Fibroblast of lung (primary cell): ENCODE results near the gene ANAPC1. TPM values are rescaled to one million over a fixed set of nuclear protein-coding genes. Genes with fewer than 3 reads are reported as not detected.
"Not testable (repeated sequence)": the region's sequence is repeated elsewhere in the genome, so short reads cannot be mapped to it uniquely, and the experiment has no call there.

Experiments used
- DNase-seq, 2 donors: peaks; one replicate each; pipeline versions ENCODE4 v3.0.0 to v3.0.0-alpha.2; 2010; ENCODE audit warnings: low read depth in 2 of 2
- H2AFZ ChIP-seq: 2 replicates; pipeline ENCODE4 v1.5.1; 2012; ENCODE audit warnings: low read length, control low read depth, inconsistent platforms
- H3K27ac ChIP-seq: 2 replicates; pipeline ENCODE4 v1.5.1; 2011; ENCODE audit warnings: low read length, control low read depth; ENCODE audit not compliant: insufficient read depth
- H3K27me3 ChIP-seq: 2 replicates; pipeline ENCODE4 v1.5.1; 2011; ENCODE audit warnings: mild to moderate bottlenecking, low read length; ENCODE audit not compliant: control insufficient read depth, insufficient read depth
- H3K36me3 ChIP-seq: 2 replicates; pipeline ENCODE4 v1.5.1; 2011; ENCODE audit warnings: low read length; ENCODE audit not compliant: control insufficient read depth, insufficient read depth
- H3K4me1 ChIP-seq: 2 replicates; pipeline ENCODE4 v1.5.1; 2011; ENCODE audit warnings: low read length; ENCODE audit not compliant: control insufficient read depth, insufficient read depth; ENCODE audit errors: extremely low read depth
- H3K4me2 ChIP-seq: 2 replicates; pipeline ENCODE4 v1.5.1; 2011; ENCODE audit warnings: low read length, control low read depth; ENCODE audit not compliant: insufficient read depth; ENCODE audit errors: extremely low read depth
- H3K4me3 ChIP-seq, 4 experiments: fragments of 200-600 bp in 1 of 4; sonication (generic) in 1 of 4; replicated peaks in 1 of 4; 2 replicates each; pipeline ENCODE4 v1.5.1; 2011 to 2016; ENCODE audit warnings: low read length in 4 of 4, low read depth in 3 of 4, mild to moderate bottlenecking in 3 of 4, control low read depth in 2 of 4, inconsistent platforms in 1 of 4, mixed read lengths in 1 of 4; ENCODE audit not compliant: insufficient read depth in 1 of 4; ENCODE audit errors: control extremely low read depth in 1 of 4
- H3K79me2 ChIP-seq: 2 replicates; pipeline ENCODE4 v1.5.1; 2012; ENCODE audit warnings: mild to moderate bottlenecking, low read length, inconsistent platforms; ENCODE audit not compliant: control insufficient read depth, insufficient read depth
- H3K9ac ChIP-seq: 2 replicates; pipeline ENCODE4 v1.5.1; 2011; ENCODE audit warnings: mild to moderate bottlenecking, low read length, control low read depth; ENCODE audit not compliant: insufficient read depth
- H3K9me3 ChIP-seq: 2 replicates; pipeline ENCODE4 v1.5.1; 2012; ENCODE audit warnings: low read depth, low read length; ENCODE audit not compliant: control insufficient read depth, insufficient read depth
- H4K20me1 ChIP-seq: 2 replicates; pipeline ENCODE4 v1.5.1; 2011; ENCODE audit warnings: low read length; ENCODE audit not compliant: control insufficient read depth, insufficient read depth; ENCODE audit errors: extremely low read depth
- polyA plus RNA-seq, 2 donors: library from polyadenylated mRNA; depleted of rRNA in 1 of 2; stranded (reverse) in 1 of 2; unstranded in 1 of 2; fragments of >200 nt; gene quantifications; 2 replicates each; pipeline ENCODE4 v1.2.1, GENCODE V29; 2011 to 2012; ENCODE audit warnings: missing spikeins in 1 of 2
- total RNA-seq: library from RNA; depleted of rRNA; stranded (reverse); fragments of >200 nt; gene quantifications from 2 replicates; pipeline ENCODE4 v1.2.1, GENCODE V29; 2014
- TF ChIP-seq, protein P1 (sequence below), 2 donors: IDR thresholded peaks in 1 of 2; conservative IDR thresholded peaks in 1 of 2; 1 replicate in 1 of 2; 2 replicates in 1 of 2; pipeline ENCODE4 v1.5.1; 2011 to 2012; ENCODE audit warnings: low read length in 2 of 2, control low read depth in 1 of 2, inconsistent platforms in 1 of 2, low read depth in 1 of 2, mild to moderate bottlenecking in 1 of 2

Gene ANAPC1
- total and polyA plus RNA-seq, 2 donors (not counting 1 experiment from before 2014, with no cell fraction given) = 19.6 to 46.1 TPM

- H3K4me2 ChIP-seq, H4K20me1 ChIP-seq: not testable (repeated sequence)
These were observed 136.4 kb downstream of the ANAPC1 start for GRCh38 chr2:111747410-111748115.

GRCh38 chr2:111744751-111745150 lies 139.2 kb downstream of the ANAPC1 start:
- H3K79me2 ChIP-seq, H3K27me3 ChIP-seq, DNase-seq, H2AFZ ChIP-seq, H3K4me1 ChIP-seq, H3K9me3 ChIP-seq, H4K20me1 ChIP-seq, H3K36me3 ChIP-seq, H3K4me2 ChIP-seq, H3K27ac ChIP-seq, H3K4me3 ChIP-seq, H3K9ac ChIP-seq: not testable (repeated sequence)

More at GRCh38 chr2:111747410-111748115, 136.4 kb downstream of the ANAPC1 start:
- H2AFZ ChIP-seq, H3K27me3 ChIP-seq, H3K4me1 ChIP-seq, H3K27ac ChIP-seq, H3K9me3 ChIP-seq, H3K36me3 ChIP-seq, H3K4me3 ChIP-seq, H3K79me2 ChIP-seq, H3K9ac ChIP-seq, DNase-seq: not testable (repeated sequence)
- TF ChIP-seq, protein P1, sequence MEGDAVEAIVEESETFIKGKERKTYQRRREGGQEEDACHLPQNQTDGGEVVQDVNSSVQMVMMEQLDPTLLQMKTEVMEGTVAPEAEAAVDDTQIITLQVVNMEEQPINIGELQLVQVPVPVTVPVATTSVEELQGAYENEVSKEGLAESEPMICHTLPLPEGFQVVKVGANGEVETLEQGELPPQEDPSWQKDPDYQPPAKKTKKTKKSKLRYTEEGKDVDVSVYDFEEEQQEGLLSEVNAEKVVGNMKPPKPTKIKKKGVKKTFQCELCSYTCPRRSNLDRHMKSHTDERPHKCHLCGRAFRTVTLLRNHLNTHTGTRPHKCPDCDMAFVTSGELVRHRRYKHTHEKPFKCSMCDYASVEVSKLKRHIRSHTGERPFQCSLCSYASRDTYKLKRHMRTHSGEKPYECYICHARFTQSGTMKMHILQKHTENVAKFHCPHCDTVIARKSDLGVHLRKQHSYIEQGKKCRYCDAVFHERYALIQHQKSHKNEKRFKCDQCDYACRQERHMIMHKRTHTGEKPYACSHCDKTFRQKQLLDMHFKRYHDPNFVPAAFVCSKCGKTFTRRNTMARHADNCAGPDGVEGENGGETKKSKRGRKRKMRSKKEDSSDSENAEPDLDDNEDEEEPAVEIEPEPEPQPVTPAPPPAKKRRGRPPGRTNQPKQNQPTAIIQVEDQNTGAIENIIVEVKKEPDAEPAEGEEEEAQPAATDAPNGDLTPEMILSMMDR (conservative IDR thresholded peaks at IDR 0.05 in 1 of 2, IDR thresholded peaks at IDR 0.05 in 1 of 2; ENCODE audit: low read depth in 1 of 2, low read length in 2 of 2) = peak; percentile 19 to 41

DNA sequence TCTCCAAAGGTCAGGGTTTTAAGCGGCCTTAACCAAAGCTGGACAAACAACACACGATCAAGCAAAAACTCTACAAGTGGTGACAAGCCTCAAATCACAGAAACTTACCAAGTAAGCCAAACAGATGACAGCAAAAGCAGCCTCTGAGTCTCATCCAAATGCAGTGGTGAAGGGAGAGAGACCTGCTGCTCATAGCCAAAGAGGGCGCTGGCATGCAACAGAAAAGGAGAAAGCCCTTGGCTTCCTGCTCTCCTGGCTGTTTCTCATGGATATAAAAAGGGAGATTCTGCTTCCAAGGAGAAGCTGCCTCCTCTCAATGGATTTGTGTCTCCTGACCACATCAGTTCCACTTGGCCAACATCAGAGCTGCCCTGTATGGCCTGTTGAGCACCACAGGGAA lies 142.5 kb downstream of the ANAPC1 start:
- H3K27ac ChIP-seq, H3K9me3 ChIP-seq, DNase-seq, H3K27me3 ChIP-seq, H3K4me2 ChIP-seq, H3K4me3 ChIP-seq, H3K79me2 ChIP-seq, H3K36me3 ChIP-seq, H4K20me1 ChIP-seq, H2AFZ ChIP-seq, H3K4me1 ChIP-seq, H3K9ac ChIP-seq: not testable (repeated sequence)

DNA sequence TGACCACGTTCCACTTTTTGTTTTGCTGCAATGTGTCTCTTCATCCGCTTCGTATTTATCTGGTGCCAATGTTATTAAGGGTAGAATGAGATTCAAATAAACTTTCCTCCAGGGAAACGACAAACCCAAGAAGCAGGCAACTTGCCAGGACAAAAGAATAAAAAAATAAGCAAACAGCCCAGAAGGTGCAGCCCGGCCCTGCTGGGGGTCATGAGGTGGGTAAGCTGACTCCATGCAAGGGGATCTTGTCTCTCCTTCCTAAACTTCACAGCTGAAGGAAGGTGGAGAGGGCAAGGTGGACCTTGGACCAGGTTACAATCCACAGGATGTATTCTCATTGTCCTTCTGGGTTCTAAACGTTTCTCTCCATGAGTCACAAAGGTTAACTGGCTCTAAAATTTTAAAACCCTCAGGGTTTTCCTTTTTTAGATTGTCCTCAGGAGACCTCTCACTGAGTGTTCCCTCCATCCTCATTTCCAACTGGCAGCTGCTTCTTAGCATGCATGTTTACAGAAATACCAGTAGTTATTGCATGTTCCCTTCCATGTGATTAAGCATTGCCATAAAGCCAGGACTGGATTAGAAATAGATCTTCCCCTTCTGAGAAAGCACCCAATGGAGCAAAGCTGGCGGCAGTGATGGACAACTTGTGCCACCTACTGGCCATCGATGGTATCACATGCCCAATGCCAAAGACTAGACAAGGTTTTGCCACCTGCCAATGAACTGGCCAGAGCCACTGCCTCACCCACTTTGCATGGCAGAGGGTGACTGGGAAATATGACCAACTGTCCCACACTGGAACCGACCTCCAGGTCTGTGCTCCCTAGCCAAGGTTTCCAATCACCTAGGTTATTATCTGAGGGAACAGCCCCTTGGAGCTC lies 147.9 kb downstream of the ANAPC1 start:
- not testable (repeated sequence) for H3K4me3 ChIP-seq, H3K9ac ChIP-seq, H2AFZ ChIP-seq, H3K79me2 ChIP-seq, H3K4me1 ChIP-seq, H3K9me3 ChIP-seq, H3K27ac ChIP-seq, H4K20me1 ChIP-seq, H3K27me3 ChIP-seq, H3K36me3 ChIP-seq
- DNase-seq = peak; percentile 18 to 91
- TF ChIP-seq, protein P1 (conservative IDR thresholded peaks at IDR 0.05 in 1 of 2, IDR thresholded peaks at IDR 0.05 in 1 of 2; ENCODE audit: low read depth in 1 of 2, low read length in 2 of 2) = peak; percentile 19 to 32
- H3K4me2 ChIP-seq = peak overlapping the region; percentile 58

DNA sequence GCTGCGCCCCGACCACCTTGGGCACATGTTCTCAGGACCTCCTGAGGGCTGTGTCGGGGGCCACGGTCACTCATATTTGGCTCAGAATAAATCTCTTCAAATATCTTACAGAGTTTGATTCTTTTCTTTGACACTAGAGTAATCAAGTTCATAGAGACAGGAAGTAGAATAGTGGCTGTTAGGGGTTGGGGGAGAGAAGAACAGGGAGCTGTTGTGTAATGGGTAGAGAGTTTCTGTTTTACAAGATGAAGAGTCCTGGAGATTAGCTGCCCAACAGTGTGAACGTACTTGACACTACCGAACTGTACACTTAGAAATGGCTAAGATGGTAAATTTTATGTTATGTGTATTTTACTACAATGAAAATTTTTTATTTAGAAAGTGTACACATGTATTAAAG lies 148.6 kb downstream of the ANAPC1 start:
- not testable (repeated sequence) for H3K9me3 ChIP-seq, H4K20me1 ChIP-seq, H3K4me2 ChIP-seq, H3K27ac ChIP-seq, H3K79me2 ChIP-seq, DNase-seq, H3K27me3 ChIP-seq, H2AFZ ChIP-seq, H3K9ac ChIP-seq, H3K4me3 ChIP-seq, H3K36me3 ChIP-seq, H3K4me1 ChIP-seq
